WTC11 (cell line): ENCODE measurements around the gene SEC14L6. TPM values are rescaled to one million over a fixed set of nuclear protein-coding genes. Genes with fewer than 3 reads are reported as not detected.

Experiments
- ATAC-seq: fragments of 200-7000 bp; cut with Tn5 transposase; 2 replicates; pipeline ENCODE4 v1.10.0; 2021; ENCODE audit warnings: mild to moderate bottlenecking, moderate library complexity
- CTCF ChIA-PET: fragments of 300-600 bp; sonication (Branson Sonifier 250); formaldehyde crosslinking; loops from one replicate; lab custom pipeline; 2021; ENCODE audit warnings: antibody characterized with exemption; lab: Charles Lee
- POLR2A ChIA-PET: fragments of 350-600 bp; sonication (Branson Sonifier 250); formaldehyde crosslinking; loops from one replicate; lab custom pipeline; 2021; ENCODE audit warnings: antibody characterized with exemption; lab: Charles Lee
- DNase-seq: peaks from one replicate; pipeline ENCODE4 v3.0.0; 2021; ENCODE audit warnings: low spot score
- H3K27ac Mint-ChIP-seq: 2 replicates; pipeline ENCODE4 v1.8.0; 2021; ENCODE audit warnings: mixed read lengths
- H3K27me3 Mint-ChIP-seq: 2 replicates; pipeline ENCODE4 v1.8.0; 2021; ENCODE audit warnings: low read depth, mild to moderate bottlenecking, moderate library complexity, mixed read lengths
- H3K36me3 Mint-ChIP-seq: 2 replicates; pipeline ENCODE4 v1.8.0; 2021; ENCODE audit warnings: mixed read lengths
- H3K4me1 Mint-ChIP-seq: 2 replicates; pipeline ENCODE4 v1.8.0; 2022; ENCODE audit warnings: mixed read lengths
- H3K4me3 Mint-ChIP-seq: 2 replicates; pipeline ENCODE4 v1.8.0; 2021; ENCODE audit warnings: mild to moderate bottlenecking, moderate library complexity, mixed read lengths
- H3K9me3 Mint-ChIP-seq: 2 replicates; pipeline ENCODE4 v1.8.0; 2021; ENCODE audit warnings: mixed read lengths
- ATF3 ChIP-seq: sonication (generic); formaldehyde crosslinking; conservative IDR thresholded peaks from 2 replicates; pipeline ENCODE4 v1.8.1; 2022; ENCODE audit warnings: mild to moderate bottlenecking, missing genetic modification reagents
- E2F4 ChIP-seq: sonication (generic); formaldehyde crosslinking; IDR thresholded peaks from 2 replicates; pipeline ENCODE4 v1.8.1; 2022; ENCODE audit warnings: low read depth, mild to moderate bottlenecking, moderate library complexity, missing genetic modification reagents, borderline replicate concordance
- E2F5 ChIP-seq: sonication (generic); formaldehyde crosslinking; IDR thresholded peaks from 2 replicates; pipeline ENCODE4 v1.8.1; 2022; ENCODE audit warnings: mild to moderate bottlenecking, moderate library complexity, missing genetic modification reagents
- GRHL2 ChIP-seq: fragments of 250-450 bp; sonication (Bioruptor Pico); IDR thresholded peaks from 2 replicates; pipeline ENCODE4 v1.8.0; 2022; ENCODE audit warnings: mild to moderate bottlenecking, moderate library complexity; ENCODE audit not compliant: insufficient replicate concordance, severe bottlenecking
- NR2C2 ChIP-seq: sonication (generic); formaldehyde crosslinking; IDR thresholded peaks from 2 replicates; pipeline ENCODE4 v1.8.0; 2022; ENCODE audit warnings: mild to moderate bottlenecking, missing genetic modification reagents
- PRDM15 ChIP-seq: sonication (generic); formaldehyde crosslinking; IDR thresholded peaks from 2 replicates; pipeline ENCODE4 v1.8.0; 2022; ENCODE audit warnings: missing genetic modification reagents
- ZSCAN18 ChIP-seq: fragments of 250-450 bp; sonication (Bioruptor Pico); IDR thresholded peaks from 2 replicates; pipeline ENCODE4 v2.1.2; 2022; ENCODE audit warnings: mild to moderate bottlenecking, moderate library complexity
- total RNA-seq: library from RNA; stranded (reverse); gene quantifications from 3 replicates; pipeline ENCODE4 v1.2.3, GENCODE V29; 2021

The SEC14L6 gene
- total RNA-seq, 1 experiment from 2014 or later = 1.6 TPM

- H3K27ac Mint-ChIP-seq = no peak overlapping the region
- ATAC-seq = peak; percentile 22
Observed at GRCh38 chr22:30574997-30575671, 28.6 kb upstream of the SEC14L6 start.

GRCh38 chr22:30574095-30574981, 27.8 kb upstream of the SEC14L6 start, which contains the start of gene GAL3ST1:
Gene GAL3ST1, minus strand, starts transcription at chr22:30574665. Its CDS starts 17,273 bp downstream, at chr22:30557392.
- Mint-ChIP-seq H3K27ac (no peak within 1 kb of the TSS; the same call in 1 of the 2 replicates), H3K9me3 (no peaks in the 10 kb centered on the region), H3K4me1 (peaks cover 12% of the 10 kb centered on the region), H3K27me3 (no peaks in the 10 kb centered on the region), H3K36me3 (peaks cover 23% of the 10 kb centered on the region), H3K4me3 (peak within 1 kb of the TSS; percentile 75)
- TF ChIP-seq ZSCAN18 (CRISPR knock-in tag) = no peak
- peak; percentile 25; the same call in 1 of the 2 replicates for TF ChIP-seq E2F5 (CRISPR knock-in tag)
- ATAC-seq (peak; percentile 76), DNase-seq (peak; percentile 61)
- POLR2A ChIA-PET = no interaction called here
- CTCF ChIA-PET = interaction anchor here (0.6 to 2.0 kb wide), 9 partner anchors 12 to 764 kb away, joined by 3 to 8 read pairs (median 4); no protein-coding TSS in a partner anchor

More at GRCh38 chr22:30574997-30575671, 28.6 kb upstream of the SEC14L6 start:
- ChIA-PET POLR2A (no interaction called here), CTCF (interaction anchor here (0.6 to 2.0 kb wide), 9 partner anchors 13 to 149 kb away, joined by 3 to 8 read pairs (median 4); no protein-coding TSS in a partner anchor)
- Mint-ChIP-seq H3K9me3 (no peaks in the 10 kb centered on the region), H3K27me3 (no peaks in the 10 kb centered on the region), H3K4me3 (peak overlapping the region; percentile 75), H3K4me1 (peaks cover 12% of the 10 kb centered on the region)
- no peak for DNase-seq
- 0 out of 2 replicates have a peak, but pooled peaks have one; percentile 5 for TF ChIP-seq E2F4 (CRISPR knock-in tag)
- no peak; the same call in 1 of the 2 replicates for TF ChIP-seq PRDM15 (CRISPR knock-in tag)
- TF ChIP-seq NR2C2 (CRISPR knock-in tag) = no peak
- TF ChIP-seq ZSCAN18 (CRISPR knock-in tag) = no peak
- no peak for TF ChIP-seq GRHL2 (CRISPR knock-in tag)
- no peak for TF ChIP-seq ATF3 (CRISPR knock-in tag)
- TF ChIP-seq, all 79 proteins: peak for 1
- peaks cover 31% of the 10 kb centered on the region for H3K36me3 Mint-ChIP-seq
